GM12874 (cell line): ENCODE data around the gene NALCN.

Experiments used
- TF ChIP-seq, protein P1 (sequence below): IDR thresholded peaks from 2 replicates; pipeline ENCODE4 v1.5.1; 2011; ENCODE audit warnings: low read depth, mild to moderate bottlenecking, control low read depth, low read length, moderate library complexity; ENCODE audit not compliant: insufficient read depth

NALCN gene

DNA sequence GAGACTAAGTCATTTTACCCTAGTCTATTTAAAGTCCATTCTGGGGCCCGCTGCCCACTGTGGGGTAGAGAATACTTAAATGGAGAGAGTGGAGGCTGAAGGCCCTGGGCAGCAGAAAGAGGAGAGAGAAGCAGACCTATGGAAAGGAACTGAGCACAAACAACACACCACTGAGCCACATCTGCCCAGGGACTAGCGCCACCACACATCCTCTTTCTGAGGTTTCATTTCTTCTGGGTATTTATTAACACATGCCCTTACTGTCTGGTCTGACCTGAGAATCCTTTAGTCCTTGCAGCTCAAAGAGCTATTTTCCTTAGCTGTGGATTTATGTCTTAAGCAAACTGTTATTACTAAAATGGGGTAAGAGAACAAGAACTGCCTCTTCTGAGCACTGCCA lies 154.0 kb downstream of the NALCN start:
- TF ChIP-seq, protein P1, sequence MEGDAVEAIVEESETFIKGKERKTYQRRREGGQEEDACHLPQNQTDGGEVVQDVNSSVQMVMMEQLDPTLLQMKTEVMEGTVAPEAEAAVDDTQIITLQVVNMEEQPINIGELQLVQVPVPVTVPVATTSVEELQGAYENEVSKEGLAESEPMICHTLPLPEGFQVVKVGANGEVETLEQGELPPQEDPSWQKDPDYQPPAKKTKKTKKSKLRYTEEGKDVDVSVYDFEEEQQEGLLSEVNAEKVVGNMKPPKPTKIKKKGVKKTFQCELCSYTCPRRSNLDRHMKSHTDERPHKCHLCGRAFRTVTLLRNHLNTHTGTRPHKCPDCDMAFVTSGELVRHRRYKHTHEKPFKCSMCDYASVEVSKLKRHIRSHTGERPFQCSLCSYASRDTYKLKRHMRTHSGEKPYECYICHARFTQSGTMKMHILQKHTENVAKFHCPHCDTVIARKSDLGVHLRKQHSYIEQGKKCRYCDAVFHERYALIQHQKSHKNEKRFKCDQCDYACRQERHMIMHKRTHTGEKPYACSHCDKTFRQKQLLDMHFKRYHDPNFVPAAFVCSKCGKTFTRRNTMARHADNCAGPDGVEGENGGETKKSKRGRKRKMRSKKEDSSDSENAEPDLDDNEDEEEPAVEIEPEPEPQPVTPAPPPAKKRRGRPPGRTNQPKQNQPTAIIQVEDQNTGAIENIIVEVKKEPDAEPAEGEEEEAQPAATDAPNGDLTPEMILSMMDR = no peak

DNA sequence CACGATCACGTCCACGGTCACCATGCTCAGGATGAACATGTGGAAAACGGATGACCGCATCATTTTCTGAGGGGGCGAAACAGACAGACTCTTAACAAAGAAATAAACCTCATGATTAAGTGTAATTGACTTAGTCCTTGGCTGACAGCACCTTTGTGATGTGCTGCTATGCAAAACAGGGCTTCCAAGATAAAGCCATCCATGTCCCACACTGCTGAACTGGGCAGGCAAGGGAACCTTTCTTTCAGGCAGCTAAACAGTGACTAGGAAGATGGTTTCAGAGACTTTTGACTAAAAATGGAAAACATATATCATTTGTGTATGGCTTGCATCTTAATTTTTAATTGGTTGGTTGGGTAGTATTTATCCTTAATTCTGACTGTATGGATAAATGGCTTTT lies 157.8 kb downstream of the NALCN start:
- TF ChIP-seq, protein P1 = no peak

DNA sequence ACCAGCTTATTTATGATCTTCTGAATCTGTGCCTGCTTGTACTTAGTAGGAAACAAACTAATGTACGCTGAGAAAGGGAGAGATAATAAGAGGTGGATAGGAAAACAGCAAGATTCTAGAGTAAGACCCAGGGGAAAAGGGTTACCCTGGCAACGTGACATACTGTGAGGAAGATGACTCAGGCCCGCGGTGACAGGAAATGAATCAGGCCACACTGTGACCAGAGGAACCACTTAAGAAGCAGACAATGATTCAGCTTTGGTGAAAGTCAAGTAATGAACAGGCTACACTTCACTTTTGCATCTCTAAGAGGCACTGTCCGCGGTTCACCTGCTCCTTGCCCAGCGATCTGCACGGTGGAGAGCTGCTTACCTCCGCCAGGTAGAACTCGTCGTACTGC lies 158.2 kb downstream of the NALCN start:
- TF ChIP-seq, protein P1 = no peak

DNA sequence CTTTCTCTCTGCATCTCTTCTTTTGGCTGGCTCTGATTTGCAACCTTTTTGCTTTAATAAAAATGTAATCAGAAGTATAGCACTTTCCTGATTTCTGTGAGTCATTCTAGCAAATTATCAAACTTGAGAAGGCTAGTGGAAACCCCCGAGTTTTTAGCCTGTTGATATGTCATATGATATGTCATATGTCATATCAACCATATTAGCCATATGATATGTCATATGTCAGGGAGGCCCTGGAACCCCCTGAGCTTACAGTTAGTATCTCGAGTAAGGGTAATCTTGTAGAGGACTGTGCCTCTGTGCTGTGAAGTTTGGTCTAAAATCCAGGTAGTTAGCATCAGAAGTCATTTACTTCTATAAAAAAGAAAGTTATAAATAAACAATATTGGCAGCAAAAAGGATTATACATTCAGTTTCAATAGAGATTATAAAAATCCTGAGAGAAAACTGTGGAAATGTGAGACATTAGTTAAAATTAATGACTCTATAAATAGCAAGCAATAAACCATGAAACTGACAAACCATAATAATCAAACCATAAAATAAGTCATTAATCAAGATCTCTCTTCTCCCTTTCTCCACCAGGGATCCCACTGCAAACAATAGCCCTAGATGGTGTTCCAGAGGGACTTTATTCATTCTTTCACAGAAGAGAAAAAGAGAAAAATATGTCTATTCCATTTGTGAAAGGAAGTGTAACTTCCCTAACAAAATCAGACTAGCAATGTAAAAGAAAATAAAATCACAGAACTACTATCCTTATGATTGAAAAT lies 167.4 kb downstream of the NALCN start:
- TF ChIP-seq, protein P1 = no peak

GRCh38 chr13:101242720-101243119 lies 173.6 kb downstream of the NALCN start:
- TF ChIP-seq, protein P1 = no peak

GRCh38 chr13:101238555-101238954 lies 177.8 kb downstream of the NALCN start:
- TF ChIP-seq, protein P1 = no peak

DNA sequence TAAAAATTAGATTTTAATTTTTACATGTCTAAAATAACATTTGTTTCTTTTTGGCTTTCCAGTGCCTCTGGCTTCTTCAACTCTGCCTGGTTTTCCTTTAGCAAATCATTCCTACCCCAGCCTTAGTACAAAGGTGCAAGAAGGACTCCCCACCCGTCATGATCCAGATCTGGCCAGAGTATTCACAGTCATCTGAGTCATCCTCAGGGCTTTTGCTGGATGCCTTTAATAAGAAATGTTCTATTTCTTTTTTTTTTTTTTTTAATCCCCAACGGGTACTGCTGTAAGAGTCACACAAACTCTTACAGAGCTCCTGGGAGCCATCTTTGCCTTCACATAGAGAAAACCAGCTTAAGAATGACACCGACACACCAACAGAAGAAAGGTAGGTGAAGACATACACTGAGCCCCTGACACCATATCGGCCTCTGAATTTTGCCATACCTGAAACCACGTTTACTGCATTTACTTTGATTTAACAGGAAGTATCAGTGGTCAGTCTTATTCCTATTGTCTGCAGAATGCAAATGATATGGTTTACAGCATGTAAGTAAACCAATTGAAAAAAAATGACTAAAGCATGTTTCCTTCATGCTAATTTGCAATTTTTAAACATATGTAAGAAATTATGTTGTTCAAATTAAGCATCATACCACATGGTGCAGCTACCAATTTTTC lies 184.4 kb downstream of the NALCN start:
- TF ChIP-seq, protein P1 = no peak
